Suprapubic skin (tissue), 4 donors: Measurements from ENCODE around the gene ADORA3. TPM values are rescaled to one million over a fixed set of nuclear protein-coding genes. Genes with fewer than 3 reads are reported as not detected.

Experiments used
- DNase-seq, 2 donors: peaks; one replicate each; pipeline ENCODE4 v3.0.0-alpha.2; 2019; ENCODE audit warnings: low spot score in 2 of 2
- H3K27ac ChIP-seq: fragments of 200-600 bp; sonication (generic); one replicate; pipeline ENCODE4 v1.5.1; 2019
- H3K27me3 ChIP-seq: fragments of 200-600 bp; sonication (generic); one replicate; pipeline ENCODE4 v1.5.1; 2019
- H3K36me3 ChIP-seq: fragments of 200-600 bp; sonication (generic); one replicate; pipeline ENCODE4 v1.5.1; 2019
- H3K4me1 ChIP-seq: fragments of 200-600 bp; sonication (generic); one replicate; pipeline ENCODE4 v1.5.1; 2019
- H3K4me3 ChIP-seq: fragments of 200-600 bp; sonication (generic); one replicate; pipeline ENCODE4 v1.5.1; 2019; ENCODE audit warnings: mild to moderate bottlenecking
- H3K9me3 ChIP-seq: fragments of 200-600 bp; sonication (generic); one replicate; pipeline ENCODE4 v1.5.1; 2019
- EP300 ChIP-seq: sonication (generic); formaldehyde crosslinking; IDR thresholded peaks from one replicate; pipeline ENCODE4 v1.6.1; 2017; ENCODE audit warnings: antibody characterized with exemption
- POLR2A ChIP-seq, 2 donors: fragments of 450-650 bp; IDR thresholded peaks; one replicate each; pipeline ENCODE4 v1.6.1; 2017; ENCODE audit warnings: antibody characterized with exemption in 2 of 2, mild to moderate bottlenecking in 2 of 2, moderate library complexity in 2 of 2
- POLR2AphosphoS5 ChIP-seq, 3 donors: sonication (generic); formaldehyde crosslinking; IDR thresholded peaks; one replicate each; pipeline ENCODE4 v1.6.1; 2017; ENCODE audit warnings: antibody characterized with exemption in 3 of 3
- WGBS: methylation state at CpG from one replicate; pipeline ENCODE4 v1.1.5; 2018; 5-methylcytosine and 5-hydroxymethylcytosine counted together
- total RNA-seq, 4 donors: library from RNA; depleted of rRNA; stranded (reverse); fragments of >200 nt; gene quantifications; one replicate each; pipeline ENCODE4 v1.1.0, GENCODE V29; 2016
- TF ChIP-seq, protein P1 (sequence below), 2 donors: fragments of 200-600 bp in 1 of 2; fragments of 450-650 bp in 1 of 2; sonication (generic) in 1 of 2; IDR thresholded peaks; one replicate each; pipeline ENCODE4 v1.5.1; 2016 to 2019; ENCODE audit warnings: antibody characterized with exemption in 2 of 2, mild to moderate bottlenecking in 1 of 2, moderate library complexity in 1 of 2

Gene ADORA3
- total RNA-seq, 4 donors from 2014 or later: 0.64 to 2.0 (median 0.85) TPM; not detected in 1

DNA sequence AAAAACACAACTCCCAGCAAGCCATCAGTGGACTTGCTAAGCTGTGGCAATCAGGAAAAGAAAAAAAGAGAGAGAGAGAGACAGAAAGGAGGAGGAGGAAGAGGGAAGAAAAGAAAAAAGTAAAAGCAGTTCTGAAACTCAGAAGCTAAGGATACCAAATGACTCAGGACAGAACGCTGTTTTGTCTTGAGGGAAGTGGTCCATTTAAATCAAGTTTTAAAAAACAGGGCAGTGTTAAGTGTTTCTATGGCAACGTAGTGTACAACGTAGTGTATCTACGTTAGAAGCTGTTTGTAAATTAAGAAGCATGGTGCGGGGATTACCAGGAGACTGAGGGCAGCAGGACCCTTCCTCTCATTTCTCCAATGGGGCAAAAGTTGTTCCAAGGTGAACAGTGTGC lies 5.8 kb downstream of the ADORA3 start:
- Histone ChIP-seq H3K27me3 (no peaks in the 10 kb centered on the region), H3K4me1 (no peaks in the 10 kb centered on the region), H3K9me3 (no peaks in the 10 kb centered on the region), H3K36me3 (no peaks in the 10 kb centered on the region), H3K4me3 (no peak overlapping the region), H3K27ac (no peak overlapping the region)
- TF ChIP-seq POLR2AphosphoS5 (IDR thresholded peaks at IDR 0.05) (no peak), EP300 (no peak), POLR2A (IDR thresholded peaks at IDR 0.05) (no peak)
- TF ChIP-seq, protein P1, sequence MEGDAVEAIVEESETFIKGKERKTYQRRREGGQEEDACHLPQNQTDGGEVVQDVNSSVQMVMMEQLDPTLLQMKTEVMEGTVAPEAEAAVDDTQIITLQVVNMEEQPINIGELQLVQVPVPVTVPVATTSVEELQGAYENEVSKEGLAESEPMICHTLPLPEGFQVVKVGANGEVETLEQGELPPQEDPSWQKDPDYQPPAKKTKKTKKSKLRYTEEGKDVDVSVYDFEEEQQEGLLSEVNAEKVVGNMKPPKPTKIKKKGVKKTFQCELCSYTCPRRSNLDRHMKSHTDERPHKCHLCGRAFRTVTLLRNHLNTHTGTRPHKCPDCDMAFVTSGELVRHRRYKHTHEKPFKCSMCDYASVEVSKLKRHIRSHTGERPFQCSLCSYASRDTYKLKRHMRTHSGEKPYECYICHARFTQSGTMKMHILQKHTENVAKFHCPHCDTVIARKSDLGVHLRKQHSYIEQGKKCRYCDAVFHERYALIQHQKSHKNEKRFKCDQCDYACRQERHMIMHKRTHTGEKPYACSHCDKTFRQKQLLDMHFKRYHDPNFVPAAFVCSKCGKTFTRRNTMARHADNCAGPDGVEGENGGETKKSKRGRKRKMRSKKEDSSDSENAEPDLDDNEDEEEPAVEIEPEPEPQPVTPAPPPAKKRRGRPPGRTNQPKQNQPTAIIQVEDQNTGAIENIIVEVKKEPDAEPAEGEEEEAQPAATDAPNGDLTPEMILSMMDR (IDR thresholded peaks at IDR 0.05): no peak
- 62% methylated on average over 5 of the region's 5 CpGs for WGBS
- no peak for DNase-seq

DNA sequence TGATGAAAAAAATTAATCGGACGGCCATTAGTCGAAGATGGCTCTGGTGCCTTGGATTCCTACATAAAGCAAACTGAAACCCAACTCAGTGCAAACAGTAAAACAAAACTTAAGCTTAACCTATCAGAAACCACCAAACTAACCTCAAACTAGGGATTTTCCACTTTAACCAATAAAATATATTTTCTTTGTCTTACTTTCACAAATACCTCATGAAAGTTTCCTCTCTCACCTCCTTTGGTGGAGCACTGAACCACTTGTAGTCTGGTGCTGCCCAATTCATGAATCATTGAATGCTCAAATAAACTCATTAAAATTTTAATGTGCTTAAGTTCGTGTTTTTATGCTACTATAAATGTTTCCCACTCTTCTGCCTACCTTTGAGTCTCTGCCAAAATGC lies 7.0 kb downstream of the ADORA3 start:
- no peak overlapping the region for H3K4me3 ChIP-seq
- 78% methylated on average over 4 of the region's 4 CpGs for WGBS

DNA sequence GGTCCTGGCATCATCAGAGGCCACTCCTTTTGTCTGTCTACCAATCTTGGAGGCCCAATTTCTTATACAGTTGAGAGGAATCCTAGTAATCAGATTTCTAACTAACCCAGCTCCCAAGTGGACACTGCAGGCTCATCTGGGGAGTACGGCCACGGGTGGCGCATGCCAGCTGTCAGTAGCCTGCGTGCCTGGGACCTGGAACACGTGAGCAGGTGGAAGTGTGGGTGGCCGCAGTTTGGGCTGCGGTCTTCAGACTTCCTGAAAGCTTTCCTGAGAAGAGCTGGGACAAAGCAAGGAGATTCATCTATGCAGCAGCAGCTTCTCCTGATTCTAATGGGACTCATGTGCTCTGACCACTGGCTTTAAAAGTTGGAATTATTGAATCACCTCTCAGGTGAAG lies 12.4 kb downstream of the ADORA3 start:
- H3K4me1 ChIP-seq: no peaks in the 10 kb centered on the region
- H3K27me3 ChIP-seq: no peaks in the 10 kb centered on the region
- WGBS: 90% methylated on average over 7 of the region's 7 CpGs
- no peak for DNase-seq
- no peaks in the 10 kb centered on the region for H3K9me3 ChIP-seq
- H3K27ac ChIP-seq: no peak overlapping the region
- no peaks in the 10 kb centered on the region for H3K36me3 ChIP-seq
- TF ChIP-seq EP300: no peak
- no peak for TF ChIP-seq POLR2AphosphoS5 (IDR thresholded peaks at IDR 0.05)
- TF ChIP-seq, protein P1 (IDR thresholded peaks at IDR 0.05): no peak
- no peak for TF ChIP-seq POLR2A (IDR thresholded peaks at IDR 0.05)
- no peak overlapping the region for H3K4me3 ChIP-seq

More for the DNA sequence above, 7.0 kb downstream of the ADORA3 start:
- H3K27ac ChIP-seq: no peak overlapping the region
- H3K27me3 ChIP-seq: no peaks in the 10 kb centered on the region
- no peak for DNase-seq
- no peaks in the 10 kb centered on the region for H3K36me3 ChIP-seq
- H3K4me1 ChIP-seq: no peaks in the 10 kb centered on the region
- H3K9me3 ChIP-seq: no peaks in the 10 kb centered on the region
- TF ChIP-seq EP300 (no peak), POLR2AphosphoS5 (IDR thresholded peaks at IDR 0.05) (no peak), POLR2A (IDR thresholded peaks at IDR 0.05) (no peak)
- TF ChIP-seq, protein P1 (IDR thresholded peaks at IDR 0.05): no peak

DNA sequence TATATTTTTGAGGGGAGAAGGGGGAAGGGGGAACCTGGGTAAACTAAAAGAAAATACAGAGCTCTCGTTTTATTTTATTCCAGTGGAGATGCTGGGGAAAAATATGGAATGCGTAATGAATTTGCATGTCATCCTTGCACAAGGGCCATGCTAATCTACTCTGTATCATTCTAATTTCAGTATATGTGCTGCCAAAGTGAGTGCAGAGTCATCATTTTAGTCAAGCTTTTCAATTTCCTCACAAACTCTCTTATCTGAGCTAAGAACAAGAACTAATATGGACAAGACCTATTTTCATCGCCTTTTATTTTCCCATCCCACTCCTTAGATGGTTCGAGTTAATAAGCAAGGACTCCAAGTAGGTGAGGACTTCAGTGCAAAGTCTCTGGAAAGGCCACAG lies 13.2 kb downstream of the ADORA3 start:
- no peak for TF ChIP-seq POLR2A (IDR thresholded peaks at IDR 0.05)
- no peak for TF ChIP-seq POLR2AphosphoS5 (IDR thresholded peaks at IDR 0.05)
- TF ChIP-seq EP300: no peak
- TF ChIP-seq, protein P1 (IDR thresholded peaks at IDR 0.05): no peak
- Histone ChIP-seq H3K4me1 (no peaks in the 10 kb centered on the region), H3K27ac (no peak overlapping the region), H3K36me3 (no peaks in the 10 kb centered on the region), H3K9me3 (no peaks in the 10 kb centered on the region), H3K4me3 (no peak overlapping the region), H3K27me3 (no peaks in the 10 kb centered on the region)
- no peak for DNase-seq
- WGBS: 86% methylated on average over 4 of the region's 4 CpGs

DNA sequence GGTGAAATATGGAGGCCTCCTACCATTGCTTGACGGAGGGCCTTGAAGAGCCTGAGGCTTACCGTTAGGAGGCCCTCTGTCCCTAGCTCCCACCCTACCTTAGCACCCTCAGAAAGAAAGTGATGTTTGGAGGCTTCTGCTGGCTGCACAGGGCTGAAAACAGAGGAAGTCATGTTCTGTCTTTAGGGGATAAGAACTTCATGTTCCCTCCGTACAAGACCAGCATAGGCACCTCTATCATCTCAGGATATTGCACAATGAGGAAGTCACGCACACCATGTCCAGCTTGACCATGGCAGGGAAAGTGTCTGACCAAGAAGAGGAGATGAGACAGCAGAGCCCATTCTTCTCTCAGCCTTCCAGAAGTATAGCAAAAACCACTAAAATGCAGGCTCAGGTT lies 13.8 kb downstream of the ADORA3 start:
- H3K4me1 ChIP-seq: no peaks in the 10 kb centered on the region
- TF ChIP-seq EP300: no peak
- peak in 1 of 2 donors; percentile 14 for TF ChIP-seq POLR2A (IDR thresholded peaks at IDR 0.05)
- TF ChIP-seq, protein P1 (IDR thresholded peaks at IDR 0.05): no peak
- peak in 1 of 3 donors; percentile 59 for TF ChIP-seq POLR2AphosphoS5 (IDR thresholded peaks at IDR 0.05)
- peak overlapping the region; percentile 47 for H3K27ac ChIP-seq
- H3K9me3 ChIP-seq: no peaks in the 10 kb centered on the region
- 80% methylated on average over 4 of the region's 4 CpGs for WGBS
- no peaks in the 10 kb centered on the region for H3K36me3 ChIP-seq
- no peak overlapping the region for H3K4me3 ChIP-seq
- no peak for DNase-seq
- H3K27me3 ChIP-seq: no peaks in the 10 kb centered on the region
